ENCODE results near the gene FNTB.

GRCh38 chr14:64955297-64955696 lies 31.4 kb upstream of the FNTB start:
- TF ChIP-seq, protein P1, sequence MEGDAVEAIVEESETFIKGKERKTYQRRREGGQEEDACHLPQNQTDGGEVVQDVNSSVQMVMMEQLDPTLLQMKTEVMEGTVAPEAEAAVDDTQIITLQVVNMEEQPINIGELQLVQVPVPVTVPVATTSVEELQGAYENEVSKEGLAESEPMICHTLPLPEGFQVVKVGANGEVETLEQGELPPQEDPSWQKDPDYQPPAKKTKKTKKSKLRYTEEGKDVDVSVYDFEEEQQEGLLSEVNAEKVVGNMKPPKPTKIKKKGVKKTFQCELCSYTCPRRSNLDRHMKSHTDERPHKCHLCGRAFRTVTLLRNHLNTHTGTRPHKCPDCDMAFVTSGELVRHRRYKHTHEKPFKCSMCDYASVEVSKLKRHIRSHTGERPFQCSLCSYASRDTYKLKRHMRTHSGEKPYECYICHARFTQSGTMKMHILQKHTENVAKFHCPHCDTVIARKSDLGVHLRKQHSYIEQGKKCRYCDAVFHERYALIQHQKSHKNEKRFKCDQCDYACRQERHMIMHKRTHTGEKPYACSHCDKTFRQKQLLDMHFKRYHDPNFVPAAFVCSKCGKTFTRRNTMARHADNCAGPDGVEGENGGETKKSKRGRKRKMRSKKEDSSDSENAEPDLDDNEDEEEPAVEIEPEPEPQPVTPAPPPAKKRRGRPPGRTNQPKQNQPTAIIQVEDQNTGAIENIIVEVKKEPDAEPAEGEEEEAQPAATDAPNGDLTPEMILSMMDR (IDR thresholded peaks at IDR 0.05; ENCODE audit: insufficient read depth, low read depth, low read length): no peak
- no peak for TF ChIP-seq EZH2 (IDR thresholded peaks at IDR 0.05; ENCODE audit: insufficient read depth, low read length)

Data from astrocyte (in vitro differentiated cells and primary cell).